NCI-H2107 (cell line): Measurements from ENCODE around the gene NOX4.
"Not testable (repeated sequence)": the region's sequence is repeated elsewhere in the genome, so short reads cannot be mapped to it uniquely, and the experiment has no call there.

Source experiments
- DNase-seq: peaks from one replicate; lab custom pipeline; 2025; lab: John Stamatoyannopoulos, UW

The NOX4 gene

DNA sequence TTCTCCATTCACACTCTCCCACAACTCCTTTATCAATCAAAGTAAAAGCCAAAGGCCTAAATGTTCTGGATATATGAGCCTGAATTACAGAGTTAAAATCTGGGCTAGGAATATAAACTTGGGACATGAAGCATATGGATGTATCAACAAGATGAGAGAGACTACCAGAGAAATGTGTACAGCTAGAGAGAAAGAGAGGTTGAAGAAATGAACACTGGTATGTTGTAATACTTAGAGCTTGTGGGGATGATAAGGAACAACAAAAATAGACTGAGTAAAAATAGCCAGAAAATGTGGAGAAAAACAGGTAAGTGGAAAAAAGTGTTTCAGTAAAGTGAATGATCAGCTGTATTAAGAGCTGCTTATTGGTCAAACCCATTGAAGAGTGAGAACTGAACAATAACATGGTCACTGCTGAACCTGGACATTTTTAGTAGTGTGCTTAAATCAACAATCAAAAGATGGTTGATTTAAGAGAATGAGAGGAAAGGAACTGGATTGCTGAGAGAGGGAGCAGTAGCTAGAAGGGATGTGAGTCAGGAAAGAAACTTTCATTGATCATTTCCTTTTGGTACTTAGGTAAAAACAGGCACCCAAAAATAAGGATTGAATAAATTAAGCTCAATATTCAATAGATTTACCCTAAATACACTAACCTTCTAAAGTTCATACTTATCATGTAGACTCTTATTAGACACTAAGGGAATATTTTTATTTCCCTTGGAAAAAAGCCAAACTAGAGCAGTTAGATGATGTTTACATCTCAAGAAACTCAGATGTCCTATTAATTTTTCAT, 111.0 kb downstream of the NOX4 start:
- not testable (repeated sequence) for DNase-seq

DNA sequence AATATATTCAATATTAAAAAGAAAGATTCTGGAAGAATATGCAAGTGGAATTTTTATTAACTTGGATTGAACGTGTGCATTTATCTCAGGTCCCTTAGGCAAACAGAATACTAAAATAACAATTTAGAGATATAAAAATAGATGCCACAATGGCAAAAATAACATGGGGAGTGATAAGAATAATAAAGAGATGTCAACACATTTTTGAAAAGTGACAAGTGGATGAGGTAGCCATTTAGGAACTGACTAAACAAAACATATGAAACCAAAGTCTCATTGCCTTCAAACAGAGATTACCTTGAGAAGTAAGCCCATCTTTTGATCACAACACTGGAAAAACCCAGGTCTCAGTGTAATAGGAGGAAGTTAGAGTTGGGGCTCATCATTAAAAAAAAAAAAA, 112.2 kb downstream of the NOX4 start:
- DNase-seq: not testable (repeated sequence)

DNA sequence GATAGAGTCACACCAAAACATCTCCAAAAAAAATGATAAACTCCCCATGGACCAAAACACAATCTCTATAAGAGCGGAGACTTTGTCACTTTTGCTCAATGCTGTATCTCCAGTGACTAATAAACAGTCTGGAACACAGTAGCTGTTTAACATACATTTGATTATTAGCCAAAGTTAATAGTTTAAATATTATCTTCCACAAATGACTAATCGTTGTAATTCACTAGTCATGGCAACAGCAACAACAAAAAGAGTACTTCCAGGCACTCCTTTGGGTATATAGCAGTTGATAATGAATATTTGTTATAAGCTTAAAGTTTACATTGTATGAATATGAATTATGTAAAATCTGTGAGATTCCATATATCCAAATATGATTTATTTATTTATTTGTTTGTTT, 121.8 kb downstream of the NOX4 start:
- DNase-seq: not testable (repeated sequence)

DNA sequence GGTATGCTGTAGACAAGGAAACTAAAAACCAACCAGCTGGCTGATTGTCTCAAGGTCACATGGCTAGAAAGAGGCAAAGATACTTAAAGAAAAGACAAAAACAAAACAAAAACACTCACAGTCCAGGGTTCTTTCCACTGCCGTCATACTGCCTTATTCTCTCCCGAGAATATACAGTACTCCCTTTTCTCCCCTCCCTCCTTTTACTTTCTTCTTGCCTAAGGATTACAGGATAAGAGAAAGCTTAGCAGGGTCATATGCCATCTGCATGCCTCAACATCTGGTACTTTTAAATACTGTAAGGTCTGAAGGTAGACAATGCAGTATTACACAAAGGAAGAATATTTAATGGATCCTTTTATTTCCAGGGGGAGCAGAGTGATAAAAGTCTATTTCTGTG, 126.3 kb downstream of the NOX4 start:
- DNase-seq: not testable (repeated sequence)

DNA sequence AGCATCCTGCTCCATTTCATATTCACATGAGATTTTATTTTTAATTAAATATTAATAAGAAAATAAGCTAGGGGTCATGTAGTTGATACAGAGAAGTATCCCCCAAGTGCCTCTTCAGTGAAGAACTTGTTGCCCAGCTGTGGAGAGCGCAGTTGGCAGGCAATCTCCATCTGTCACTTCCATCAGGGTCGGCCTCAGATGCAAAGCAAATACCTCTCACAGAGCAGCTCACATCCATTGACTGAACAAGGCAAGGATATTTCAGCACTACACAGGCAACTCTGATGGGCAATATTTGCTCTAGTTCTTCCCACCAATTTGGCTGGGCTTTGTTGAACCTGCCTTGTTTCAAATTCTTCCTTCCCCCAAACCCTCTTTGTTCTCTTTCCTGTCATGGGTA, 129.4 kb downstream of the NOX4 start:
- DNase-seq: no peak

DNA sequence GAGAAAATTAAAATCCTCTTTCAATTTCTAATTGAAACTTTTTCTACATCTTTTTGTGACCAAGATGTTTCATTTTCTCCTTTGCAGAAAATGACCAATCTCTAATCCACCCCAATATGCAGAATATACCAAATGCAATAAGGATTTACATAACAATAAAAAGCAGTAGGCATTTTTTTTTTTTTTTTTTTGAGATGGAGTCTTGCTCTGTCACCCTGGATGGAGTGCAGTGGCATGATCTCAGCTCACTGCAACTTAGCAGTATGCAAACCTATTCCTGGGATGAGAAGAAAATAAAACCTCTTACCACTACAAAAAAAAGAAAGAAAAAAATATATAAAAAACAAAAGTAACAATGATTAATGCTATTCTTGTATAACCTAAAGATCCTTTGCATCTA, 132.0 kb downstream of the NOX4 start:
- not testable (repeated sequence) for DNase-seq

DNA sequence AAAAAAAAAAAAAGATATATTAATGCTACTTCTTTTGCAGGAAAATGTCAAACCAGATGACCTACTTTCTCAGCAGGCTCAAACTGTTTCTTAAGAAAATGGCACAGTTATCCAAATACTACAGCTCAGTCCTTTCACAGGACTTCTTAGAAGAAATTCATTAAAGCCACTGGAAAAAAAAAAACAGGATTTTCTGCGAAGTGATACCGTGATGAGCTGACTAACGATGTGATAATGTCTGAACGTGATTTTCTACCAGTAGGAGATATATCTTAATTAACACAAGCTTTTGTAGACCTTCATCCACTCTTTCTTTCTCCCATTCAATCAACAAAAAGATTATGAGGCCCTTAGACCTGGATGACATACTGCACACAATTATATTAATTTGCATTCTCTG, 132.4 kb downstream of the NOX4 start:
- DNase-seq: no peak

DNA sequence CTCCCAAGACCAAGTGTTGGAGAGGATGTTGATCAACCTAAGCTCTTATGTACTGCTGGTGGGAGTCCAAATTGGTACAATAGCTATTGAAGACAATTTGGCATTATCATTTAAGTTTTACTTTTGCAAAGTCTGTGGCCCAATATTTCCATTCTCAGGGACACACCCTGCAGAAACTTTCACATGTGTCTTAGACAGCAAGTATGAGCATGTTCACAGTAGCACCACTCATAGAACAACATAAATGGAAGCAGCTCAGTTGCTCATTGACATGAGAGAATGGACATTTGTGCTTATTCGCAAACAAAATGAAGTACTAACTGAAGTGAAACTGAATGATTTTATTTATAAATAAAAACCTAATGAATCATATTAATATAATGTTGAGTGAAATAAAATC, 135.5 kb downstream of the NOX4 start:
- DNase-seq: no peak

DNA sequence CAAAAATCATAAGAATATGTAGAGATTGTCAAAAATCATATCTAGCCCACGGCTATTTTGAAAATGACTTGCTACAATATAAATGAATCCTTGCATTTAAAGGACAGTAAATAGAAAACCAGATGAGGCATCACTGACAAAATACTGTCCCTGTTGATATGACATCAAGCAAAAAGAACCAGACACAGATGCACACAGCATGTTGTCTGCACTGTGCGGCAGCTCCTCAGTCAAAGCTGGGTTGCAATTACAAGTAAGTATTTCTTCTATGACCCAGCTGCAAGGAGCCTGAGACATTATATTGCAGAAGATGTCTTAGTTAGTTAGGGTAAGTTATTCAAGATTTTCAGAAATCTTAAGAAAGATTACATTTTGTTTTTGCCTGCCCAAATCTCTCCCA, 136.7 kb downstream of the NOX4 start:
- not testable (repeated sequence) for DNase-seq

DNA sequence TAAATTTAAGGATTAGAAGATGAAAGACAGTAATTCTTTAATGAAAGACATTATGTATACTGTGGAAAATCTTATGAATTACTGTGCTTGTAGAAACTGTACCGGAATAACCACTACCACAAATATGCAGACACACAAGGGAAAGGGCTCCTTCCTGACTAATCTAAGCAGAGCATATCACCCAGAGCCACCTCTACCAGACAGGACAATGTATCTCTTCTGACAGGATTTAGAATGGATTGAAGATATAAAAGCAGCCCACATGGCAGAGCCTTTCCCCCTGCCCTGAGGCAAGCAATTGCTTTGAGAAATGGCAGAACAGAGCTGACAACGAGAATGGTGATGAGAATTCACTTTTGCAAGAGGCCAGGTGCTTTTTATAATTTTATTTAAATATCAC, 144.1 kb downstream of the NOX4 start:
- DNase-seq: no peak

DNA sequence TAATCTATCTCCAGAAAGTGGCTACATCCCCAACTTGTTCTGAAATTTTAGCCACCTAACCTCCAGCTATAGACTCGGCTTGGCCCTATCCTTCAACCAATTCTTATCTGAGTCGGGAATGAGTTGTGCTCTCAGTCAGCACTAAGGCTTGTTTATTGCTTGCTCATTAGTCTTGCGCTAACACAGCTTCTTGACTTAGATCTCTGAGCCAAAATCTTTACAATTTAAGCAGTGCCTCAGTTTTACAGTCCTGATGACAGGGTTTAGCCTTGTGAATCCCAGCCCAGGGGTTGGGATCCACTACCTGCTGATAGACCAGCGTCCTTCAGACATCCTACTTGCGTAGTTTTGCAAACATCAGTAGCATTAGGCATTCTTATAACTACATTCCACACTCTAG, 144.6 kb downstream of the NOX4 start:
- DNase-seq: no peak

DNA sequence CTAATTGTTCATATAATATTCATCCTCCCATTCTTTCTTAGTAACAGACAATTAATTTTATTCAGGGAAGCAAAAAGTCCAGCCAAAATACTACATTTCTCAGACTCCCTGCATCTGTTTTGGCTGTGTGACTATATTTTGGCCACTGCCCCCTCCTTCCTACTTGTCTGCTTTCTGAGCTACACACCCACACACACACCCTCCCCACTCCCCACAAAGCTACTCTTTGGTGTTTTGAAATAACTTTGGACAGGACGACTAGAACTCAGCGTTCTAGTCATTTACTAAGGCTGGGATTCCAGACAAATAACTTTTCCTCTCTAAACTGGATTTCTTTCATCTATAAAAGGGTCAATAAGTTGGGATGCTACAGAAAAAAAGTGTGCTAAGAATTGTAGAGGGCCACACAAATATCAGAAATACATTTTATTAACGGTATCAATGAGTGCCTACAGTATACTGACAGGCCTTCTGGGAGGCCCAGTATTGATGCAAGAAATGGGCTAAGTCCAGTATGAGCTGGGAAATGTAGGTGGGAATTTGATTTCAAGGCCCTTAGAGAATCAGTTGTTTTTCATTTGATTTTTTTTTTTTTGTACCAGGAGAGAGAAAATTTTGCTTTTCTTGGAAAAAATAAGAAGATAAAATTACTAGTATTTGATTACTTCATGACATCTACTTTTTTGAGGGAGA, 148.1 kb downstream of the NOX4 start:
- not testable (repeated sequence) for DNase-seq

DNA sequence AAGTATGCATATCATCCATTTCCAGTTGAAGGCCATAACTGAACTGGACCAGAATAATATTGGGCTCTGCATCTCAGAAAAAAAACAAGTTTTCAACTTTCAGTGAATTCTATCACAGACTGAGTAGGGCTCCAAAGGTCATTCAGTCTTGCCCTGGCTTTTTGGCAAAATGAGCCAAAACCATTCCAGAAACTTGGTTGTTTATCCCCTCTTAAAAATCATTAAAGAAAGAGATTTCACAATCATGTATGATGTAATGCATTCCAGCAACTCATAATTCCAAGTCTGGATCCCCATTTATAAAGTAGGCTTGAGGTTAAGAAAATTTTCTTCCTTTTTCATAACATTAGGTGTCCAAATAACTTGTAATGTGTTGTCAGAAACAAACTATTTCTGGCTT, 150.7 kb downstream of the NOX4 start:
- DNase-seq: not testable (repeated sequence)

DNA sequence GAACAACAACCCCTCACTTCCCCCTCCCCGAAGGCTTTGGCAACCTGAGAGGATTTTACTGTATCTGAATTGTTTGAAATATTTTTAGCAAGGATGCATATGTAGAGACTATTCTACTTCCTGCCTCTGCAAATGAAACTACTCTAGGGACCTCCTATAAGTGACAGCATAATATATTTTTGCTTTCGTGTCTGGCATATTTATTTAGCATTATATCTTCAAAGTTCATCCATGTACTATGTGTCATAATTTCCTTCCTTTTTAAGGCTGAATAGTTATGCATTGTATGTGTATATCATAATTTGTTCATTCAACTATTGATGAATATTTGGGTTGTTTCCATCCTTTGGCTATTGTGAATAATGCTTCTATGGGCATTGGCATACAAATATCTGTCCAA, 153.1 kb downstream of the NOX4 start:
- not testable (repeated sequence) for DNase-seq

DNA sequence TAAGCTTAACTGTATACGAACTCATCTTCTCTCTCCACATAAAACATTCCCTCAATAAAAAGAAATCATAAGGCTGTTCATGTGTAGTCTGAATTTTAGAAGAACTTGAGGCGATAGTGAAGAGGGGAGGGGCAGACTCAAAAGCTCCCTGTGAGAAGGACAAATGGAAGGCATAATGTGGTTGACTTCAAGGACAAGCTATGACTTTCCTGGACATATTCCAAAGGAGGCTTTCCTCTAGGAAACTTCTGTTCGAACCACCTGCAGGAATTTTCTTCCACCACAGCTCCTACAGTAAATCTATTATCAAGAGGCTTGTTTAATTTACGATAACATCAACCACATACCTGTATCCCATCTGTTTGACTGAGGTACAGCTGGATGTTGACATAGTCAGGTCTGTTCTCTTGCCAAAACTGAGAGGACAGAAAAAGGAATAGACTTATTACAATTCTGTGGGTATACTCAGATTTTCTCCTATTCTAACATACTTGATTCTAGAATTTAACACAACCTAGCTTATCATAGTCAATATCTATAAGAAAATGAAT, 154.0 kb downstream of the NOX4 start:
- DNase-seq: not testable (repeated sequence)

DNA sequence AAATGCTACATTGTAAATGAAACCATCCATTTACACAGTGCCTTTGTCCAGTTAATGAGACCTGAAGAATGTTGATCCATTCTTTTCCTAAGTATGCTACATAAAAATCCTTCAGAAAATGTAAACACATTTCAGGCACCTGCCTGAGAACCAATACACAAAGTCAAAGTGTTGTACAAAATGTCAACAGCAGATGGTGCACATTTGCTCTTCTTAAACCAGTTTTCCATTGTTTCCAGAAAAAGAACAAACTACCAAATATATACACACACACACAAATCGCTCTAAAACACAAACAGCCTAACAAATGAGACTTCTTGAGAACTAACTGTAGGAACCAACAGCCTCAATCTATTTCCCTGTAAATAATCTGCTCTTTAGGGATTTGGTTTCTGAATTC, 157.5 kb downstream of the NOX4 start:
- DNase-seq: not testable (repeated sequence)

DNA sequence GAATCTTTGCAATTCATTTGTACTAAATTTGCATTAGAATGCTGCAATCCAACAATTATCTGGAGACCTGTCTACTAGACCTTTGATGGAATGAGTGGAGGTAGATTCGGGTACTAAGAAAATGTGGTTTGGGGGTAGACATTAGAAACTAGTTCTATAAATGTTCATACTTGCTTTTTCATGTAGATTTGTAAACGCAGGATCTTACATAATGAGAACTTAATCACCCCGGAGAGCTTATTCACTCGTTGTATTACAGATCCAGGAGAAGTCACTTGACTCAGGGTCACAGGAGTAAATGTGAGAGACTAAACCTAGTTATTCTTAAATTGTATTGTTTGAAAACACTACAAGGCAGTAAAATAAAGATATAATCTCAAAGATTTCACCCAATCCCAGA, 159.2 kb downstream of the NOX4 start:
- DNase-seq: not testable (repeated sequence)

DNA sequence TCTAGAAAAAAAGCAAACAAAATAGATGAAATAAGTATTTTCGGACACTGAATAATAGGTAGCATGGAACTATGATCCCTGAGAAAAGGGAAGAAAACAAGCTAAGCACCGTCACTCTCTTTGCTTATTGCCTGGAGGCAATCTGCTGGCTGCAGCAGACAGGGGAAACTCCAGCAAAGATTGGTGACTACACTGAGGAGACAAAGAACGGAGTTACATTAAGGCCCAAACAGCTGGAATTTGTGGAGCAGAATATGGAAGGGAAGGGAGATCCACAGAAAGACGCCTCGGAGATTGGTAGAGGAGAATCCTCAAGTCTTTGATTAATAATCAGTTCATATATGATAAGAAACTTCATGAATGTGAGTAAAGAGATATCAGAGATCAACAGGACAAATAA, 163.3 kb downstream of the NOX4 start:
- DNase-seq: no peak

DNA sequence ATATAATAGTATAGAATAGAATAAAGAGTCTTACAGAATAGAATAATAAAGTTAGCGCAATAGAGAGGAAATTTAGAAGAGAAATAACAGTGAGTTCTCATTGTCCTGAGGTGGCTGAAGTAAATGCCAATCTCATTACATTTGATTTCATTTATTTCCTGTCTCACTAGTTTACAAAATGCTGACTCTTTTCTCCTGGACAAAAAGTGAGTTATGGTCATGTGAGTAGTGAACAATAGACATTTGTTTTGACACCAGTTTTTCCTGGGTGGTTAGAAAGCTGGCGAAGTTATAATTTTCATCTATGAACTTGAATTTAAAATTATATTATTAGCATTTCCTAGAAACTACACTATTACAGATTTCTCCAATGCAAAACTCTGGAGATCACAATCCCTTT, 169.8 kb downstream of the NOX4 start:
- no peak for DNase-seq

DNA sequence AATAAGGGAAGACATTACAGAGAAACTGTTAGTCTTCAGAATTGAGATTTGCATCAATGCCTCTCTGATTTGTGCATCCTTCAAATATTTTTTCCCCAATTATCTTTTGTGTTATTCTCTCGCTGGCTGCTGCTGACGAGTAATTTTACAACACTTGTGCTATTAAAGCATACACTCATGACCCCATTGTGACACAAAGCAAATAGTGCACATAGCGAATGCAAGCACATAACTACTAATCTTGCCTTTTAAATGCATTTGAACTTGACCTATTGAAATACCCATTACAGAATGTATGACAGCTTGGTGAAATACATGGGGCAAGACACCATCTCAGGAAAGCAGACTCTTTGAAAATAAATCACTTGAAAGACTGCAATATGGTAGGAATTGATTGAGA, 180.6 kb downstream of the NOX4 start:
- not testable (repeated sequence) for DNase-seq

DNA sequence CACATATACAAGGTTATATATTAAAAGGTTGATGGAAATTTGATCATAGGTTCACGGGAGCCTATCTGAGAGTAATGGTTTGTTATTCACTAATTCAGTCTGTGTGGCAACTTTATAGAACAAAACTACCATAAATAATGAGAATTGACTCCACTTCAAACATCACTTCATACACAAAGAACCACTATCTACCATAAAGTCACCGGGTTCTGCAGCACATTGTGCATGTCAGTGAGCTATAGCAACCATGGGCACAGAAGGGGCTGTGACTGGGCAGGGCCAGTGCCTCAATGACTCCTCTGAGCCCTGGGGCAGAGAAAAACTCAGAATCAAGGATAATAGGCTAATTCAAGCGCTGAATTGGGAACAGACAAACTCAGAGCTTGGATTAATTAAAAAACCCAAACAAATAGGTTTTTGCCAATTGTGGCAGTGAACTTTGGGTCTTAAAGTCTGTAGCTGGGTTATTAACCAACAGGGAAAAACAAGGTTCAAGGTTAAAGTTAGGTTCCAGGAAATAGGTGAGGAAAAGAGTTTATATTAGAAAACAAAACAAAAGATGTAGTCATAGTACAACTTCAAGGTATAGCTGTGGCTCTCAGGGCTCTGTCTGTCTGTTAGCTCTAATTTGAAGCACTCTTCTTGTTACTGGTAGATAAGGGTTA, 181.7 kb downstream of the NOX4 start:
- DNase-seq: not testable (repeated sequence)

DNA sequence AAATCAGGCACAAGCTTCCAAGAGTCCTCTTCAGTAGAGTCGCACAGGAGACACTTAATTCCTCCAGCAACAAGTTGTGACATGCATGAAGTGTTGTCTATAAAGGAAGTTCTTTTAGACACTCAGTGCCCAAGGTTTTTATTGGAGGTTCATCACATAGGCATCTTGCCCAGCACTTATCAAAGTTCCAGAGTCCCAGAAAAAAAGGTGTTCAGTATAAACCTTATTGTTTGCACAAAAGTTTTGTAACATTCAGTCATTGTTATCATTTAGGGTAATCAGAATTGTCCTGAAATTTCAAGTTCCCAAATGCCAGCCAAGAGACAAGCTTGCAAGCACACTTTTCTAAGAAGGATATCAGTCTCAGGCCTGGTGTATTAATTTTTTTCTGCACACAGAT, 182.9 kb downstream of the NOX4 start:
- DNase-seq: not testable (repeated sequence)

DNA sequence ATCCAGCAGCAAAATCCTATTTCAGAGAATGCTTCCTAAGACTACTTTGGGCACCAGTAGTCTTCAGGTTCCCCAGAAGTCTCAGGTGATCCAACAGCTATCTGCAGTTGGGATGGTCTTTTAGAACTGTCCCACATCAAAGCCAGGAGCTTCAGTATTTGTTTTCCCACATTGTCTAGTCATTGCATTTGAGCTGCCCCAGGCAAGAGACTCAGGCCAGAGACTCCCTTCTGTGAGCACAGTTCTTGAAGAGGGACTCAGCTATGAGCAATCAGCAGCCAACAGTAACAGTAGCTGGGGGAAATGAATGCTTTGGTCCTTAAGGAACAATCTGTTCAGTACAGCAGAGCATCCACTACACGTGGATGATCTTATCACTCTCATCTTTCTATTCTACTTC, 188.1 kb downstream of the NOX4 start:
- DNase-seq: not testable (repeated sequence)
